Left lobe of liver (tissue), 2 donors: ENCODE measurements around the gene CDK15. TPM values are rescaled to one million over a fixed set of nuclear protein-coding genes. Genes with fewer than 3 reads are reported as not detected.
"Not testable (repeated sequence)": the region's sequence is repeated elsewhere in the genome, so short reads cannot be mapped to it uniquely, and the experiment has no call there.

Experiments used
- ATAC-seq: fragments of 200-7000 bp; cut with Tn5 transposase; one replicate; pipeline ENCODE4 v1.9.1; 2020; ENCODE audit warnings: mild to moderate bottlenecking, moderate library complexity
- DNase-seq: peaks from one replicate; pipeline ENCODE4 v3.0.0-alpha.2; 2020; ENCODE audit warnings: low spot score
- total RNA-seq: library from RNA; stranded (reverse); gene quantifications from one replicate; pipeline ENCODE4 v1.2.1, GENCODE V29; 2021
- donor health status: DM: no; HTN: no; CAD: no; lungs with moderate emphysema.
- donor health status: DM: no; HTN: yes; CAD: no.

Gene CDK15
- total RNA-seq, 1 donor from 2014 or later, result 0.13 TPM

- no peak for ATAC-seq
- no peak for DNase-seq
Observed at GRCh38 chr2:201824212-201824611, 17.9 kb downstream of the CDK15 start.

- DNase-seq (no peak), ATAC-seq (no peak)
Observed at GRCh38 chr2:201827621-201828020, 21.3 kb downstream of the CDK15 start.

- no peak for DNase-seq
- ATAC-seq, result no peak
Observed at GRCh38 chr2:201828220-201828619, 21.9 kb downstream of the CDK15 start.

- DNase-seq (no peak), ATAC-seq (no peak)
Observed at GRCh38 chr2:201830666-201831065, 24.3 kb downstream of the CDK15 start.

GRCh38 chr2:201831469-201831868 lies 25.1 kb downstream of the CDK15 start:
- DNase-seq (no peak), ATAC-seq (no peak)

GRCh38 chr2:201833781-201834180 lies 27.4 kb downstream of the CDK15 start:
- no peak for DNase-seq

GRCh38 chr2:201835066-201835465 lies 28.7 kb downstream of the CDK15 start:
- DNase-seq (no peak), ATAC-seq (no peak)

More at GRCh38 chr2:201833781-201834180, 27.4 kb downstream of the CDK15 start:
- no peak for ATAC-seq

GRCh38 chr2:201837391-201837790 lies 31.1 kb downstream of the CDK15 start:
- no peak for ATAC-seq
- no peak for DNase-seq

GRCh38 chr2:201837824-201838431 lies 31.6 kb downstream of the CDK15 start:
- DNase-seq, result no peak
- no peak for ATAC-seq

- ATAC-seq (no peak), DNase-seq (no peak)
Observed at GRCh38 chr2:201839727-201840126, 33.4 kb downstream of the CDK15 start.

- ATAC-seq (no peak), DNase-seq (no peak)
Observed at GRCh38 chr2:201840726-201841125, 34.4 kb downstream of the CDK15 start.

- no peak for ATAC-seq
- DNase-seq, result no peak
Observed at GRCh38 chr2:201842131-201842860, 36.0 kb downstream of the CDK15 start.

GRCh38 chr2:201844922-201845321 lies 38.6 kb downstream of the CDK15 start:
- not testable (repeated sequence) for DNase-seq, ATAC-seq

GRCh38 chr2:201847481-201847880 lies 41.1 kb downstream of the CDK15 start:
- ATAC-seq, result no peak
- DNase-seq, result no peak

GRCh38 chr2:201852462-201852861 lies 46.1 kb downstream of the CDK15 start:
- no peak for DNase-seq
- ATAC-seq, result no peak

- ATAC-seq (no peak), DNase-seq (no peak)
Observed at GRCh38 chr2:201852878-201853415, 46.6 kb downstream of the CDK15 start.

- DNase-seq (no peak), ATAC-seq (no peak)
Observed at GRCh38 chr2:201854221-201854801, 48.0 kb downstream of the CDK15 start.

GRCh38 chr2:201854841-201855240 lies 48.5 kb downstream of the CDK15 start:
- ATAC-seq (no peak), DNase-seq (no peak)

GRCh38 chr2:201855356-201855755 lies 49.0 kb downstream of the CDK15 start:
- no peak for ATAC-seq
- no peak for DNase-seq

GRCh38 chr2:201857326-201857725 lies 51.0 kb downstream of the CDK15 start:
- DNase-seq, result no peak
- ATAC-seq, result no peak

- DNase-seq (no peak), ATAC-seq (no peak)
Observed at GRCh38 chr2:201858281-201859184, 52.2 kb downstream of the CDK15 start.
